ENCODE data around the gene KLK1. TPM values are rescaled to one million over a fixed set of nuclear protein-coding genes. Genes with fewer than 3 reads are reported as not detected.

KLK1 gene
- not detected for total RNA-seq
- long read RNA-seq = 0 reads

GRCh38 chr19:50823389-50824042 is at the start of gene KLK1:
Gene KLK1 (minus strand): TSS chr19:50823787. CDS start chr19:50823748, 39 bp downstream.
- DNase-seq (ENCODE audit: low spot score) = no peak
- intact Hi-C loops (cut with DNase I) = no loop called here

- no peak for DNase-seq (ENCODE audit: low spot score)
- intact Hi-C loops (cut with DNase I) = no loop called here
Measured at GRCh38 chr19:50873056-50873455, 49.5 kb upstream of the KLK1 start, which contains the start of gene KLK2. Gene KLK2 (plus strand): TSS chr19:50873439. CDS start chr19:50873474, 35 bp downstream.

- no peak for DNase-seq (ENCODE audit: low spot score)
- intact Hi-C loops (cut with DNase I) = no loop called here
Measured at GRCh38 chr19:50870417-50871089, 47.0 kb upstream of the KLK1 start.

- DNase-seq (ENCODE audit: low spot score) = no peak
Measured at GRCh38 chr19:50869479-50869878, 45.9 kb upstream of the KLK1 start.

GRCh38 chr19:50861496-50862286 is 38.1 kb upstream of the KLK1 start:
- no peak for DNase-seq (ENCODE audit: low spot score)
- intact Hi-C loops (cut with DNase I) = no loop called here

More at GRCh38 chr19:50869479-50869878, 45.9 kb upstream of the KLK1 start:
- intact Hi-C loops (cut with DNase I) = no loop called here

- intact Hi-C loops (cut with DNase I) = no loop called here
- DNase-seq (ENCODE audit: low spot score) = no peak
Measured at GRCh38 chr19:50861010-50861409, 37.4 kb upstream of the KLK1 start.

- DNase-seq (ENCODE audit: low spot score) = no peak
- intact Hi-C loops (cut with DNase I) = no loop called here
Measured at GRCh38 chr19:50859849-50860248, 36.3 kb upstream of the KLK1 start.

- intact Hi-C loops (cut with DNase I) = no loop called here
- DNase-seq (ENCODE audit: low spot score) = no peak
Measured at GRCh38 chr19:50858886-50859285, 35.3 kb upstream of the KLK1 start.

- no peak for DNase-seq (ENCODE audit: low spot score)
- intact Hi-C loops (cut with DNase I) = no loop called here
Measured at GRCh38 chr19:50857366-50857765, 33.8 kb upstream of the KLK1 start.

- intact Hi-C loops (cut with DNase I) = no loop called here
- DNase-seq (ENCODE audit: low spot score) = no peak
Measured at GRCh38 chr19:50854636-50855410, 31.2 kb upstream of the KLK1 start, which contains the start of gene KLK3. Gene KLK3 (plus strand): TSS chr19:50854915. CDS start chr19:50854956, 41 bp downstream.

GRCh38 chr19:50851620-50852019 is 28.0 kb upstream of the KLK1 start:
- no peak for DNase-seq (ENCODE audit: low spot score)
- intact Hi-C loops (cut with DNase I) = no loop called here

GRCh38 chr19:50850738-50851137 is 27.2 kb upstream of the KLK1 start:
- intact Hi-C loops (cut with DNase I) = no loop called here
- no peak for DNase-seq (ENCODE audit: low spot score)

- intact Hi-C loops (cut with DNase I) = no loop called here
- DNase-seq (ENCODE audit: low spot score) = no peak
Measured at GRCh38 chr19:50844296-50844935, 20.8 kb upstream of the KLK1 start.

- intact Hi-C loops (cut with DNase I) = no loop called here
- no peak for DNase-seq (ENCODE audit: low spot score)
Measured at GRCh38 chr19:50843701-50844221, 20.2 kb upstream of the KLK1 start.

- intact Hi-C loops (cut with DNase I) = no loop called here
- DNase-seq (ENCODE audit: low spot score) = no peak
Measured at GRCh38 chr19:50843205-50843604, 19.6 kb upstream of the KLK1 start.

GRCh38 chr19:50842130-50842529 is 18.5 kb upstream of the KLK1 start:
- DNase-seq (ENCODE audit: low spot score) = no peak
- intact Hi-C loops (cut with DNase I) = no loop called here

- intact Hi-C loops (cut with DNase I) = no loop called here
- no peak for DNase-seq (ENCODE audit: low spot score)
Measured at GRCh38 chr19:50839712-50840655, 16.4 kb upstream of the KLK1 start.

- intact Hi-C loops (cut with DNase I) = no loop called here
- DNase-seq (ENCODE audit: low spot score) = no peak
Measured at GRCh38 chr19:50838239-50838638, 14.7 kb upstream of the KLK1 start.

All from cardiac septum (tissue), 1 donor.